Measurements from ENCODE around the gene EPS8L2.
"Not testable (repeated sequence)": the region's sequence is repeated elsewhere in the genome, so short reads cannot be mapped to it uniquely, and the experiment has no call there.

EPS8L2 gene

GRCh38 chr11:726278-727220, 20.5 kb downstream of the EPS8L2 start:
- DNase-seq, result peak; percentile 83

GRCh38 chr11:727281-727701, 21.3 kb downstream of the EPS8L2 start:
- no peak for DNase-seq

GRCh38 chr11:727859-728748, 22.1 kb downstream of the EPS8L2 start:
- no peak for DNase-seq

GRCh38 chr11:728901-729491, 23.0 kb downstream of the EPS8L2 start:
- no peak for DNase-seq

- no peak for DNase-seq
These were observed 23.6 kb downstream of the EPS8L2 start for GRCh38 chr11:729492-730074.

GRCh38 chr11:733072-733471, 27.0 kb downstream of the EPS8L2 start:
- no peak for DNase-seq

GRCh38 chr11:734541-734940, 28.5 kb downstream of the EPS8L2 start:
- DNase-seq, result not testable (repeated sequence)

GRCh38 chr11:737366-737765, 31.3 kb downstream of the EPS8L2 start:
- no peak for DNase-seq

GRCh38 chr11:737899-738298, 31.9 kb downstream of the EPS8L2 start:
- DNase-seq, result not testable (repeated sequence)

- no peak for DNase-seq
These were observed 36.1 kb downstream of the EPS8L2 start for GRCh38 chr11:742156-742546.

- no peak for DNase-seq
These were observed 36.7 kb downstream of the EPS8L2 start for GRCh38 chr11:742571-743201.

- no peak for DNase-seq
These were observed 39.4 kb downstream of the EPS8L2 start for GRCh38 chr11:745428-745827.

- DNase-seq, result peak; percentile 38
These were observed 40.5 kb downstream of the EPS8L2 start for GRCh38 chr11:746289-747157.

- peak; percentile 79 for DNase-seq
These were observed 41.4 kb downstream of the EPS8L2 start, which contains the start of gene TALDO1 for GRCh38 chr11:747158-748006. Gene TALDO1, plus strand, starts transcription at chr11:747464. Its CDS starts 18 bp downstream, at chr11:747482.

- no peak for DNase-seq
These were observed 42.0 kb downstream of the EPS8L2 start for GRCh38 chr11:748007-748359.

- no peak for DNase-seq
These were observed 43.7 kb downstream of the EPS8L2 start for GRCh38 chr11:749731-750130.

- no peak for DNase-seq
These were observed 54.2 kb downstream of the EPS8L2 start for GRCh38 chr11:760236-760635.

- DNase-seq, result no peak
These were observed 55.6 kb downstream of the EPS8L2 start for GRCh38 chr11:761526-762108.

- DNase-seq, result peak; percentile 10
These were observed 56.5 kb downstream of the EPS8L2 start for GRCh38 chr11:762421-763072.

Data from NCI-H510A treated with DMSO at 0.1 percent for 48 hours (cell line).